ENCODE results near the gene KIFAP3. TPM values are rescaled to one million over a fixed set of nuclear protein-coding genes. Genes with fewer than 3 reads are reported as not detected.

Gene KIFAP3
- total RNA-seq, 1 experiment from 2014 or later, result 20.0 TPM

DNA sequence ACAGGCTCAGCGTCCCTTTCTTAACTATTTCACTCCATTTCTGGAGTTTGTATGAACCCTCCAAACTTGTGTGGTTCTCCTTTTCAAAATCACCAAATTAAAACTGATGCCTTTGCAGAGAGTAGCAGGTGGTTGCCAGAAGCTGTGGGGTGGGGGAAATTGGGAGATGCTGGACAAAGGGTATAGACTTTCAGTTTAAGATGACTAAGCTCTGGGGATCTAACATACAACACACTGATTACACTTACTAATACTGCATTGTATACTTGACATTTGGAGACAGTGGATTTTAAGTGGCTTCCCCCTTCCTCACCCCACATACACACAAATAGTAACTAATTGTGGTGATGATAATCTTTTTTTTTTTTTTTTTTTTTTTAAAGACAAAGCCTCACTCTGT, 169.7 kb downstream of the KIFAP3 start:
- Histone ChIP-seq H3K27ac (ENCODE audit: low read length) (no peak overlapping the region), H3K9me3 (ENCODE audit: control insufficient read depth, insufficient read depth, low read depth, low read length) (no peaks in the 10 kb centered on the region), H3K4me3 (ENCODE audit: low read depth in 2 of 2, low read length in 2 of 2) (no peak overlapping the region), H3K4me1 (ENCODE audit: control insufficient read depth, insufficient read depth, low read length) (no peaks in the 10 kb centered on the region), H3K27me3 (ENCODE audit: control insufficient read depth, insufficient read depth, low read length) (no peaks in the 10 kb centered on the region; the same call in 1 of the 2 replicates), H3K36me3 (ENCODE audit: control insufficient read depth, insufficient read depth, low read length) (no peaks in the 10 kb centered on the region)
- POLR2A ChIA-PET, result no interaction called here
- in situ Hi-C loops (cut with HindIII; ENCODE audit: low pct_unique_long_range_greater_than_20kb, low sequenced_read_pairs) (no loop called here), intact Hi-C loops (cut with micrococcal nuclease; ENCODE audit: unreplicated experiment) (no loop called here)
- TF ChIP-seq, protein P1, sequence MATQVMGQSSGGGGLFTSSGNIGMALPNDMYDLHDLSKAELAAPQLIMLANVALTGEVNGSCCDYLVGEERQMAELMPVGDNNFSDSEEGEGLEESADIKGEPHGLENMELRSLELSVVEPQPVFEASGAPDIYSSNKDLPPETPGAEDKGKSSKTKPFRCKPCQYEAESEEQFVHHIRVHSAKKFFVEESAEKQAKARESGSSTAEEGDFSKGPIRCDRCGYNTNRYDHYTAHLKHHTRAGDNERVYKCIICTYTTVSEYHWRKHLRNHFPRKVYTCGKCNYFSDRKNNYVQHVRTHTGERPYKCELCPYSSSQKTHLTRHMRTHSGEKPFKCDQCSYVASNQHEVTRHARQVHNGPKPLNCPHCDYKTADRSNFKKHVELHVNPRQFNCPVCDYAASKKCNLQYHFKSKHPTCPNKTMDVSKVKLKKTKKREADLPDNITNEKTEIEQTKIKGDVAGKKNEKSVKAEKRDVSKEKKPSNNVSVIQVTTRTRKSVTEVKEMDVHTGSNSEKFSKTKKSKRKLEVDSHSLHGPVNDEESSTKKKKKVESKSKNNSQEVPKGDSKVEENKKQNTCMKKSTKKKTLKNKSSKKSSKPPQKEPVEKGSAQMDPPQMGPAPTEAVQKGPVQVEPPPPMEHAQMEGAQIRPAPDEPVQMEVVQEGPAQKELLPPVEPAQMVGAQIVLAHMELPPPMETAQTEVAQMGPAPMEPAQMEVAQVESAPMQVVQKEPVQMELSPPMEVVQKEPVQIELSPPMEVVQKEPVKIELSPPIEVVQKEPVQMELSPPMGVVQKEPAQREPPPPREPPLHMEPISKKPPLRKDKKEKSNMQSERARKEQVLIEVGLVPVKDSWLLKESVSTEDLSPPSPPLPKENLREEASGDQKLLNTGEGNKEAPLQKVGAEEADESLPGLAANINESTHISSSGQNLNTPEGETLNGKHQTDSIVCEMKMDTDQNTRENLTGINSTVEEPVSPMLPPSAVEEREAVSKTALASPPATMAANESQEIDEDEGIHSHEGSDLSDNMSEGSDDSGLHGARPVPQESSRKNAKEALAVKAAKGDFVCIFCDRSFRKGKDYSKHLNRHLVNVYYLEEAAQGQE (IDR thresholded peaks at IDR 0.05; ENCODE audit: insufficient read depth in 1 of 2, low read depth in 2 of 2, low read length in 1 of 2), result no peak
- TF ChIP-seq TCF7L2 (IDR thresholded peaks at IDR 0.05; ENCODE audit: low read depth, low read length) (no peak), POLR2AphosphoS5 (IDR thresholded peaks at IDR 0.05; ENCODE audit: low read depth, low read length) (no peak), SIN3A (IDR thresholded peaks at IDR 0.05; ENCODE audit: borderline replicate concordance, insufficient read depth, low read depth, low read length) (no peak)
- TF ChIP-seq, protein P2, sequence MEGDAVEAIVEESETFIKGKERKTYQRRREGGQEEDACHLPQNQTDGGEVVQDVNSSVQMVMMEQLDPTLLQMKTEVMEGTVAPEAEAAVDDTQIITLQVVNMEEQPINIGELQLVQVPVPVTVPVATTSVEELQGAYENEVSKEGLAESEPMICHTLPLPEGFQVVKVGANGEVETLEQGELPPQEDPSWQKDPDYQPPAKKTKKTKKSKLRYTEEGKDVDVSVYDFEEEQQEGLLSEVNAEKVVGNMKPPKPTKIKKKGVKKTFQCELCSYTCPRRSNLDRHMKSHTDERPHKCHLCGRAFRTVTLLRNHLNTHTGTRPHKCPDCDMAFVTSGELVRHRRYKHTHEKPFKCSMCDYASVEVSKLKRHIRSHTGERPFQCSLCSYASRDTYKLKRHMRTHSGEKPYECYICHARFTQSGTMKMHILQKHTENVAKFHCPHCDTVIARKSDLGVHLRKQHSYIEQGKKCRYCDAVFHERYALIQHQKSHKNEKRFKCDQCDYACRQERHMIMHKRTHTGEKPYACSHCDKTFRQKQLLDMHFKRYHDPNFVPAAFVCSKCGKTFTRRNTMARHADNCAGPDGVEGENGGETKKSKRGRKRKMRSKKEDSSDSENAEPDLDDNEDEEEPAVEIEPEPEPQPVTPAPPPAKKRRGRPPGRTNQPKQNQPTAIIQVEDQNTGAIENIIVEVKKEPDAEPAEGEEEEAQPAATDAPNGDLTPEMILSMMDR (IDR thresholded peaks at IDR 0.05), result no peak
- no peak for DNase-seq (ENCODE audit: low read depth, low spot score)
- no TSS peak for BruUV-seq (replicated peaks)
- CTCF ChIA-PET, result no interaction called here
- ATAC-seq, result no peak

DNA sequence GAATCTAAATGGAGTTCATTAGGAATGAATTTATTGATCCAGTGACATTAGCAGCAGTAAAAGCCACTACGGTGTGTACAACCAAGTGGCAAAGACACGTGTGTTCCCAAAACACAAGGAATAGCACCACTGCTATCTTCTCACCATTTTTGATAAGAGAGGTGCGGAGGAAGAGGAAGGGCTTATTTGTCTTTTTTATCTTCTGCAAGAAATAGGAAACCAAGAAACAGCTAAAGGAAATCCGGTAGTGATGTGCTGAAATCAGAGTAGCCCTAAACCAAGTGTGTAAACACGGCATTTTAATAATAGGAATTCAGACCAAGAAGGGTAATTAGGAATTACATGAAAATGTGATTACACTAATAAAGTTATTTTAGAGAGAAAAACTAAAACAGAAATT, 171.7 kb downstream of the KIFAP3 start:
- no TSS peak for BruUV-seq (replicated peaks)
- no peak for TF ChIP-seq POLR2AphosphoS5 (IDR thresholded peaks at IDR 0.05; ENCODE audit: low read depth, low read length)
- no peak for TF ChIP-seq SIN3A (IDR thresholded peaks at IDR 0.05; ENCODE audit: borderline replicate concordance, insufficient read depth, low read depth, low read length)
- TF ChIP-seq TCF7L2 (IDR thresholded peaks at IDR 0.05; ENCODE audit: low read depth, low read length), result no peak
- TF ChIP-seq, protein P2 (IDR thresholded peaks at IDR 0.05), result no peak
- TF ChIP-seq, protein P1 (IDR thresholded peaks at IDR 0.05; ENCODE audit: insufficient read depth in 1 of 2, low read depth in 2 of 2, low read length in 1 of 2), result no peak
- ChIA-PET CTCF (no interaction called here), POLR2A (interaction anchor here (0.7 kb wide), 1 partner anchor 1090 kb away, joined by 3 read pairs; no protein-coding TSS in a partner anchor)
- ATAC-seq (no peak), DNase-seq (ENCODE audit: low read depth, low spot score) (no peak)
- intact Hi-C loops (cut with micrococcal nuclease; ENCODE audit: unreplicated experiment), result no loop called here
- in situ Hi-C loops (cut with HindIII; ENCODE audit: low pct_unique_long_range_greater_than_20kb, low sequenced_read_pairs), result no loop called here
- H3K4me3 ChIP-seq (ENCODE audit: low read depth in 2 of 2, low read length in 2 of 2), result no peak overlapping the region
- no peaks in the 10 kb centered on the region for H3K36me3 ChIP-seq (ENCODE audit: control insufficient read depth, insufficient read depth, low read length)
- no peak overlapping the region for H3K27ac ChIP-seq (ENCODE audit: low read length)
- no peaks in the 10 kb centered on the region for H3K4me1 ChIP-seq (ENCODE audit: control insufficient read depth, insufficient read depth, low read length)
- no peaks in the 10 kb centered on the region for H3K9me3 ChIP-seq (ENCODE audit: control insufficient read depth, insufficient read depth, low read depth, low read length)
- H3K27me3 ChIP-seq (ENCODE audit: control insufficient read depth, insufficient read depth, low read length), result no peaks in the 10 kb centered on the region; the same call in 1 of the 2 replicates
